Measurements from ENCODE around the gene GMIP. TPM values are rescaled to one million over a fixed set of nuclear protein-coding genes. Genes with fewer than 3 reads are reported as not detected.
"Not testable (repeated sequence)": the region's sequence is repeated elsewhere in the genome, so short reads cannot be mapped to it uniquely, and the experiment has no call there.

The GMIP gene
- total RNA-seq, 1 donor: 6.5 TPM

DNA sequence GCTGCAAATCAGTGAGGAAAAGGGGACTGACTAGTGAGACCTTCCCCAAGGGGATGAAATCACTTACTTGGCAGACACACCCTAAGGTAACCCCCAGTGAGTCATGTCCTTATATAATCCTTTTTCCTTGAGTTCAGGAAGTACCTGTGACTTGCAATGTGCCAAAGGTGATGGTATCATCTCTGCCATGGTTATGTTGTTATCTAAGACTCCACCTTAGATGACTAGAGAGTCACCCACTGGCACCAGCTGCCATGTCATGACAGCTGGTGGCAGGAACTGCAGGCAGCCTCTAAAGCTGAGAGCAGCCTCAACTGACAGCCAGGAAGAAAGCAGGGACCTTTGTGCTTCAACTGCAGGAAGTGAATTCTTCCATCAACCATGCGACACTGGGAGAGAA, 37.4 kb downstream of the GMIP start:
- no peak overlapping the region for H3K4me3 ChIP-seq (ENCODE audit: insufficient read depth, low read length)
- DNase-seq (ENCODE audit: insufficient read length, low spot score, missing footprints): peak; percentile 64

DNA sequence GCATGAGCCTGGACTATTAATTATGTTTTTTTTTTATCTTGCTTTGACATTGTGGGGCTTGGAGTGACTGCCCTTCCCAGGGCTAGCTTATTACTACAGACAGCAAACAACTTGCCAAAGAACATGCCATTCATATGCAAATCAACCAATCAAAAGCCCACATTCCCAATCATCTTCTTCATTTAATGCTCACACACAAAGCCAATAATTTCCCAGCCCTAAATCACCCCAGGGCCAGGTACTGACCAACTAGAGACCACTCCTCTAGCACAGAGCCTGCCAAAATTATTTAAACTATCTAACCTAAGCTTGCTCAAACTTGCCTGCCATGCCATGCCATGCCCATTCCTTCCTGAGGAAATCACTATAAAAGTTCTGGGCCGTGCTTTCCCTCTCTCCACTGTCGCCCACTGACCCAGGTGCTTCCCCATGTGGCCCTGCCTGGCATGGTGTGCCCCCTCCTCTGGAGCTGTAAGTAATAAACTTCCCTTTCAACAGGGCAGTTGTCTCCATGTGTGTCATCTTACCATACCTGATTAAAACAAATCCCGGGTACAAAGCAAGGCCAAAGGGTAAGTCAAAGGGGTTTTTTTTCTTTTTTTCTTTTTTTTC, 40.6 kb downstream of the GMIP start:
- H3K4me1 ChIP-seq (ENCODE audit: insufficient read depth, low read length): no peaks in the 10 kb centered on the region
- no peak overlapping the region for H3K4me2 ChIP-seq (ENCODE audit: insufficient read depth, low read length)
- H3K79me2 ChIP-seq (ENCODE audit: insufficient read depth, low read length): no peaks in the 10 kb centered on the region
- TF ChIP-seq, protein P1, sequence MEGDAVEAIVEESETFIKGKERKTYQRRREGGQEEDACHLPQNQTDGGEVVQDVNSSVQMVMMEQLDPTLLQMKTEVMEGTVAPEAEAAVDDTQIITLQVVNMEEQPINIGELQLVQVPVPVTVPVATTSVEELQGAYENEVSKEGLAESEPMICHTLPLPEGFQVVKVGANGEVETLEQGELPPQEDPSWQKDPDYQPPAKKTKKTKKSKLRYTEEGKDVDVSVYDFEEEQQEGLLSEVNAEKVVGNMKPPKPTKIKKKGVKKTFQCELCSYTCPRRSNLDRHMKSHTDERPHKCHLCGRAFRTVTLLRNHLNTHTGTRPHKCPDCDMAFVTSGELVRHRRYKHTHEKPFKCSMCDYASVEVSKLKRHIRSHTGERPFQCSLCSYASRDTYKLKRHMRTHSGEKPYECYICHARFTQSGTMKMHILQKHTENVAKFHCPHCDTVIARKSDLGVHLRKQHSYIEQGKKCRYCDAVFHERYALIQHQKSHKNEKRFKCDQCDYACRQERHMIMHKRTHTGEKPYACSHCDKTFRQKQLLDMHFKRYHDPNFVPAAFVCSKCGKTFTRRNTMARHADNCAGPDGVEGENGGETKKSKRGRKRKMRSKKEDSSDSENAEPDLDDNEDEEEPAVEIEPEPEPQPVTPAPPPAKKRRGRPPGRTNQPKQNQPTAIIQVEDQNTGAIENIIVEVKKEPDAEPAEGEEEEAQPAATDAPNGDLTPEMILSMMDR (IDR thresholded peaks at IDR 0.05; ENCODE audit: extremely low read depth, low read depth, low read length): no peak
- no peaks in the 10 kb centered on the region for H4K20me1 ChIP-seq (ENCODE audit: insufficient read depth, low read length)
- no peak overlapping the region for H3K4me3 ChIP-seq (ENCODE audit: insufficient read depth, low read length)
- H3K36me3 ChIP-seq (ENCODE audit: insufficient read depth, low read length): no peaks in the 10 kb centered on the region
- no peak overlapping the region for H3K27ac ChIP-seq (ENCODE audit: low read depth, low read length)
- H3K9me3 ChIP-seq (ENCODE audit: low read depth, low read length): no peaks in the 10 kb centered on the region
- peak; percentile 58 for DNase-seq (ENCODE audit: insufficient read length, low spot score, missing footprints)
- no peak overlapping the region for H2AFZ ChIP-seq (ENCODE audit: low read length)
- H3K27me3 ChIP-seq (ENCODE audit: insufficient read depth, low read length): no peaks in the 10 kb centered on the region

More for the DNA sequence above, 37.4 kb downstream of the GMIP start:
- Histone ChIP-seq H2AFZ (ENCODE audit: low read length) (no peak overlapping the region), H3K27ac (ENCODE audit: low read depth, low read length) (no peak overlapping the region), H3K4me1 (ENCODE audit: insufficient read depth, low read length) (no peaks in the 10 kb centered on the region), H3K79me2 (ENCODE audit: insufficient read depth, low read length) (no peaks in the 10 kb centered on the region), H3K36me3 (ENCODE audit: insufficient read depth, low read length) (no peaks in the 10 kb centered on the region), H3K27me3 (ENCODE audit: insufficient read depth, low read length) (no peaks in the 10 kb centered on the region), H3K4me2 (ENCODE audit: insufficient read depth, low read length) (no peak overlapping the region), H4K20me1 (ENCODE audit: insufficient read depth, low read length) (no peaks in the 10 kb centered on the region), H3K9me3 (ENCODE audit: low read depth, low read length) (no peaks in the 10 kb centered on the region)
- TF ChIP-seq, protein P1 (IDR thresholded peaks at IDR 0.05; ENCODE audit: extremely low read depth, low read depth, low read length): no peak

DNA sequence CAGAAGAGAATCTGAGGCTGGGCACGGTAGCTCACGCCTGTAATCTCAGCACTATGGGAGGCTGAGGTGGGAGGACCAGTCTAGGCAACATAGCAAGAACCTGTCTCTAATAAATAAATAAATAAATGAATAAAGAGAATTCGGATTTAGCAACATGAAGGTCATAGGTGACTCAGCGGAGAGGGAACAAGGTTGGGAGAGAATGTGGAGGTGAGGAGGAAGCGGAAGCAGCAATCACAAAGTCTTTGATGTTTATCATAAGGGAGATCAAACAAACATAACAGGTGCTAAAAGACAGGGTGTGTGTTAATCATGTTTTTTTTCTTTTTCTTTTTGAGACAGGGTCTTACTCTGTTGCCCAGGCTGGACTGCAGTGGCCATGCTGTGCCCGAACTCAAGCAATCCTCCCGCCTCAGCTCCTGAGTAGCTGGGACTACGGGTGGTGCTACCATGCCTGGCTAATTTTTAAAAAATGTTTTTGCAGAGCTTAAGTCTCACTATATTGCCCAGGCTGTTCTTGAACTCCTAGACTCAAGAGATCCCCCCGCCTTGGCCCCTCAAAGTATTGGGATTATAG, 41.2 kb downstream of the GMIP start:
- Histone ChIP-seq H3K9me3 (ENCODE audit: low read depth, low read length) (no peaks in the 10 kb centered on the region), H3K27me3 (ENCODE audit: insufficient read depth, low read length) (no peaks in the 10 kb centered on the region), H3K4me2 (ENCODE audit: insufficient read depth, low read length) (no peak overlapping the region), H3K79me2 (ENCODE audit: insufficient read depth, low read length) (no peaks in the 10 kb centered on the region), H3K4me3 (ENCODE audit: insufficient read depth, low read length) (no peak overlapping the region), H4K20me1 (ENCODE audit: insufficient read depth, low read length) (no peaks in the 10 kb centered on the region), H3K4me1 (ENCODE audit: insufficient read depth, low read length) (no peaks in the 10 kb centered on the region), H3K36me3 (ENCODE audit: insufficient read depth, low read length) (no peaks in the 10 kb centered on the region), H3K27ac (ENCODE audit: low read depth, low read length) (no peak overlapping the region), H2AFZ (ENCODE audit: low read length) (no peak overlapping the region)
- TF ChIP-seq, protein P1 (IDR thresholded peaks at IDR 0.05; ENCODE audit: extremely low read depth, low read depth, low read length): no peak
- DNase-seq (ENCODE audit: insufficient read length, low spot score, missing footprints): no peak

DNA sequence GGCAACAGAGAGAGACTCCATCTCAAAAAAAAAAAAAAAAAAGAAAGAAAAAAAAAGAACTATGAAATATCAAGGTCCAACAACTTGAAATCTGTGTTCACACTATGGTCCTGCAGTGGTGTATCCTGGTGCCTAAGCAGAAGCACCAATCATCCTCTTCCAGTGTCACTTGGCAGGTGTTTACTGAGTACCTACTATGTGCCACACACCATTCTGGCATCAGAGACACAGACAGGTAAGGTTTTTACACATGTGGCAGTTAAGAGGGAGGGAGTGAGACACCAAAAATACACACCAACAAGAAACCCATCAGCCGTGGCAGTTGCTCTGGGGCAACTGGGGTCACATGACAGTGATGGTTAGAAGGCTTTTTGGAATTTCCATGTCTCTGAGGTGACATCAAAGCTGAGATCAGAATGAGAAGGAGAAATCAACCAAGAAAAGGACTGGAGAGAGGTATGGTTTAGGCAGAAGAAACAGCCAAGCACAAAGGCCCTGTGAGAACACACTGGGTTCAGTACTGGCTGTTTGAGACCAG, 42.6 kb downstream of the GMIP start:
- Histone ChIP-seq H3K4me3 (ENCODE audit: insufficient read depth, low read length) (no peak overlapping the region), H3K4me2 (ENCODE audit: insufficient read depth, low read length) (no peak overlapping the region), H3K36me3 (ENCODE audit: insufficient read depth, low read length) (no peaks in the 10 kb centered on the region), H2AFZ (ENCODE audit: low read length) (no peak overlapping the region), H3K27me3 (ENCODE audit: insufficient read depth, low read length) (no peaks in the 10 kb centered on the region), H3K9me3 (ENCODE audit: low read depth, low read length) (no peaks in the 10 kb centered on the region), H3K79me2 (ENCODE audit: insufficient read depth, low read length) (no peaks in the 10 kb centered on the region), H3K4me1 (ENCODE audit: insufficient read depth, low read length) (no peaks in the 10 kb centered on the region), H3K27ac (ENCODE audit: low read depth, low read length) (no peak overlapping the region), H4K20me1 (ENCODE audit: insufficient read depth, low read length) (no peaks in the 10 kb centered on the region)
- DNase-seq (ENCODE audit: insufficient read length, low spot score, missing footprints): no peak
- TF ChIP-seq, protein P1 (IDR thresholded peaks at IDR 0.05; ENCODE audit: extremely low read depth, low read depth, low read length): no peak

DNA sequence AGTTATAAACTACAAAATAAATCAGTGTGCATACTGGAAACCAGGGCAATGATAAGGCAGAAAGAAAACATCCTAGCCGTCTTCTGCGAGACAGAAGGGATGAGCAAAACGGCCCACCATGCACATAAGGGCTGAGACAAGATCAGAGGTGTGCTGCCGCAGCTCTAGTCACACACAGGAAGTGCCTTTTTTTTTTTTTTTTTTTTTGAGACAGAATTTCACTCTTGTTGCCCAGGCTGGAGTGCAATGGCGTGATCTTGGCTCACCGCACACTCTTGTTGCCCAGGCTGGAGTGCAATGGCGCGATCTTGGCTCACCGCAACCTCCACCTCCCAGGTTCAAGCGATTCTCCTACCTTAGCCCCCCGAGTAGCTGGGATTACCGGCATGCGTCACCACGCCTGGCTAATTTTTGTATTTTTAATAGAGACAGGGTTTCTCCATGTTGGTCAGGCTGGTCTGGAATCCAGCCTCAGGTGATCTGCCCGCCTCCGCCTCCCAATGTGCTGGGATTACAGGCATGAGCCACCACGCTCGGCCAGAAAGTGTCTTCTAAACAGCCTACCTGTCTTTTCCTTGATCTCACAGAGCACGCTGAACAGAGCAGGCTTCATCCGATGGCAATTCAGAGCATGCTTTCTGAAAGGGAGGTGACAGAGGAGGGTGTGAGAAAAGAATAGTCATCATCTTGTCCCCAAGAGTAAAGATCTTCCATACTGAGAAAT, 44.6 kb downstream of the GMIP start:
- H4K20me1 ChIP-seq (ENCODE audit: insufficient read depth, low read length); H2AFZ ChIP-seq (ENCODE audit: low read length); H3K4me3 ChIP-seq (ENCODE audit: insufficient read depth, low read length); H3K79me2 ChIP-seq (ENCODE audit: insufficient read depth, low read length); H3K9me3 ChIP-seq (ENCODE audit: low read depth, low read length); H3K27me3 ChIP-seq (ENCODE audit: insufficient read depth, low read length); H3K27ac ChIP-seq (ENCODE audit: low read depth, low read length); DNase-seq (ENCODE audit: insufficient read length, low spot score, missing footprints); H3K4me2 ChIP-seq (ENCODE audit: insufficient read depth, low read length); H3K36me3 ChIP-seq (ENCODE audit: insufficient read depth, low read length): not testable (repeated sequence)
- peaks cover 10% of the 10 kb centered on the region for H3K4me1 ChIP-seq (ENCODE audit: insufficient read depth, low read length)
